ENCODE measurements around the gene KIF2A.

Gene KIF2A

DNA sequence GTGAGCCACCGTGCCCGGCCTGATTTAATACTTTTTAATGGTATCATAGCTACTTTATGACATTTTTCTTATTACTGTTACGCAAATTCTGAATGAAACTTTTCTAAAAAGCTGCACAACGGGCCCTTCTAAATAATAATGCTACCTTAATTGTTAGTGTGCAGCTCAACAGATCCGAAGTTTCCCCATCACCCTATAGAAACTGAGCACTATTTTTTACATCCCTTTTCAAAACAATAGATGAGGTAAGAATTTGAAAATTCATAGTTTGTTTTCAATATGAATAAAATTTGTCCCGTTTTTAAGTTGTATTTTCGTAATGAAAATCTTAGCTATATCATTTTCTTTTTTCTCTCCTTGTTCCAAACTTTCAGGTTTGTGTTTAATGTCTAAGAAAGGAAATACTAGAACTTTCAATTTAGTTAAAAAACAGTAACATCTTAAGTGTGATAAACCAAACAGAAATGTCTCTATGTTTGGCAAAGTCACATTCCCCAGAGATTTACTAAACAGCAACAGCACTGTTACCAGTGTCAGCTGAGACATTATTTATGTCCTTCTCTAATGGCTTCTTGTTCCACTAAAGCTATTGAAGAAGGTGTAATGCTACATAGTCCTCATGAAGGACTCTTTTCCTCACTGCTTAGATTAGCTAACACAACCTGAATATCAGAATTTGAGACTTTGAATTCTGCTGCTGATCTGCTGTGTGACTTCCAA is 22.9 kb downstream of the KIF2A start:
- no peak for DNase-seq (ENCODE audit: low read depth in 3 of 3)

DNA sequence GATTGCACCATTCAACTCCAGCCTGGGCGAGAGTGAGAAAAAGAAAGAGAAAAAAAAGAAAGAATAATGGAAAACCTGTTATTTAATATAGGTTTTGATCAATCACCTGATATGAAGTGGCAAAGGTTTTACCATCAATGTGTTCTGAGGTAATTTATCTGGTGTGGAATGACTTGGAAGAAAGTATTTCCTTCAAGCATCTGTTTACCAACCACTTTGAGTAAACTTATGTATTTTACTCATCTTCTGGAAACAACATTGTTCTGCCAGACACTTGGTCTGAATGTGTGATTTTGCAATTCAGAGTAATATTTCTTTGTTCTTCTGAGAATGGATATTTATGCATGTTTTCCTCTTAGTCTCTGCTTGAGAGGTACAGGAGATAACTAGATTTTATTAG is 24.3 kb downstream of the KIF2A start:
- no peak for DNase-seq (ENCODE audit: low read depth in 3 of 3)

DNA sequence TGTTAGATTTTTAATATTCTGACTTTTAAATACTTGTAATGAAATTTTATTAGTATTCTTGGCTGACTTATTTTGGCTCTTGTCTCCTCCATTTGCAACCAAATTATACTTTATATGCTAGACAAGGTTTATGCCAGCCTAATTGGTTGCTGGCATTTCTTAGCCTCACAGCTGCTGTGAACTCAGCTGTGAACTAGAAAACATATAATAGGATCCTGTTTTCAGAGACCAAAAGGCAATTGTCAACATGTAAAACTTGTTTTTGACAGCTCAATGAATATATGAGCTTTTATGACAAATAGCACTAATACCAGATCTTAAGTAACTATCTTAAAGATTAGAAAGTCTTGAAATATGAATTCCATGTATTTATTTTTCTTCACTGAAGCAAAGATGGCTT is 25.9 kb downstream of the KIF2A start:
- no peak for DNase-seq (ENCODE audit: low read depth in 3 of 3)

DNA sequence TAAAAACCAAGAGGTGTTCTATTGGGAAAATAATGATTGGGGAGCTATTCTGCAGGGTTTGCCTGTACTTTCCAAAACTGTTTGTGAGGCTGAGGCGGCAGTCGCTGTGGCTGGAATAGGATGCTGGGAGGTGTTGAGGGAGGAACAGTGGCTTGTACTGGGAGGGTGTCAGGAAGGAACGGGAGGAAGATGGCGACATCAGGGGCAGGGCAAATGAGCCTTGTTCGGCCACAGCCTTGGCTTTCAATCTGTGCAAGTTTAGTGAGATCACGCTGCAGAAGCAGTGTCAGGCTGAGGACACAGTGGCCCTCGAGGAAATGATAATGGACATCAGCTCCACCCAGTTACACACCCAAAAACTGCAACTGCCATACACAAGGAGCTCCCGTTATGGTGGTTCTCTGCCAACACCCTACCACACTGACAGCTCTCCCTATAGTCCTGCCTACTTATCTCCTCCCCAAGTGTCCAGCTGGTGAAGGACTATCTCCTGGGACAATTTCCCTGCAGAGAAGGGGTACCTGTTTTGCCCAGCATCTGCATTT is 27.3 kb downstream of the KIF2A start:
- no peak for DNase-seq (ENCODE audit: low read depth in 3 of 3)

DNA sequence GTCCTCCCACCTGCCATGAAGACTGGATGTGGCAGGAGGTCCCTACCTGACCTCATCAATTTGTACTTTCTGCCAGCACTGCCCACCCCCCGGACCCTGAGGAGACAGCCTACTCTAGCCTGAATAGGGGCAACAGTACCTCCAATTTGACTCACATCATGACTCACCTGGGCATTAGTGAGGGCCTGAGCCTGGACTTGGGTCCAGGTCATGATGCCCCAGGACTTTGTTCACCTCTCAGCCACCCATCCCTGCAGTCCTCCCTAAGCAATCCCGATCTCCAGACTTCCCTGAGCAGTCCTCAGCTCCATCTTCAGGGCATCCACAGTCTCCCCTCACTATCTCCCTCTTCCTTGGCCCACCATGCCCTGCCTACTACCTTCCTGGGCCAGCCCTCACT is 28.1 kb downstream of the KIF2A start:
- DNase-seq (ENCODE audit: low read depth in 3 of 3), result no peak

DNA sequence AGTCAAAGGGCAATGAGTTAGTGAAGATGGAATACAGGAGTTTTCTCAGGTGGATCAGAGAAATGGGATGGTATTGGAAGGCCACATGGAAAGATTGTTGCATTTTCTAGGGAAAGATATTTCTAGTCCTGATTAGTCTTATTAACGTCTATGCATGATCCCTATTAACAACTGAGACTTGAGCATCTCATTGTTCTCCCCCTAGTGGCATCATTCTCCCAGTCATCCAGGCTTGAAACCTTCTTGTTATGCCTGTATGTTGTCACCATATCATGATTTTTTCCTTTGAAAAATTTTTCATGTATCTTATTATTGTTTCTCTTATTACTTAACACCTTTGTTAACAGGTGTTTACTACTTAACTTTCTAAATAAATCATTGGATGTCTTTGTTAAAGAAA is 34.4 kb downstream of the KIF2A start:
- no peak for DNase-seq (ENCODE audit: low read depth in 3 of 3)

DNA sequence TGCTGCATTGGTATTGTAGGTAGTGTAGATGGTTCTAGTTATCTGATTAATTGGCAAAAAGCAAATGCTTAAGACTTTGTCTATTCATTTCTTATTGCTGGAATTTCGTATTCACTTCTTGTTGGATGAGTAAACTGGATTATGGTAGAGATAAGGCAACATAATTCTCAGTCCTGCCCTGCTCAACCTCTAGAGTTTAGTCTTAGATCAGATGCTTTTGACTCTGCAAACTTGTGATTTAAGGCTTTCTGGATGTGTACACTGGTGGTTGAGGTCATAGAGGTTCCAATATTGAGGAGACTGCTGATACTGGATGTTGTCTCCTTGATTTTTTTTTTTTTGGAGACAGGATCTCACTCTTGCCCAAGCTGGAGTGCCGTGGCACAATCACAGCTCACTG is 35.0 kb downstream of the KIF2A start:
- no peak for DNase-seq (ENCODE audit: low read depth in 3 of 3)

DNA sequence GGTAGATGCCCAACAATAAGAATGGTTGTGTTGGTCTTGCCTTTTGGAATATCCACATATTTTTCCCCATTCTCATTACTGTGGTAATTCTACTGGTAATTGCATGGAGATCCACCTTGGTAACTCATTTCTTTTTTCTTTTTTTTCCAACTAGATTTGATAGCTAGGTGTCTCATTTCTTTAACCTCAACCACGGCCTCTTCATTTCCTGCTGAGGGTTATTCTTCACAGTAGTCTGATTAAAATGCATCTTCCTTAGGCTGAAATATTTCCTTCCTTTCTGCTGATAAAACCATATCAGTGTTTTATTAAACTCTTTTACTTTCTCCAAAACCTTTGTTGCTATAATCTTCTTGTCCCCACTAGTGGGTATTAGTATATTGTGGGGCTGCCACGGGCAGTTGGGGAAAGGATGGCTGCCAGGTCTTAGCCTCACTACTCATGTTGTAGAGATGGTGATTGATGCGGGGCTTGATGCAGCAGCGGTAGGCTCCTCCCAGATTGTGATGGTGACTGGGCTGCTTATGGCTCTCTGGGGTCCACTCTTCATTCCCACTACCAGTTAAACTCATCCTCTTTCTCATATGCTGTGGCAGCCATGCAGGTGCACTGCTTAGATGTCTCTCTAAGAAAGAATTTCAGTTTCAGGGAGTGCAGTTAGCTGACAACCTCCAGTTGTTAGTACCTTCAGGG is 35.9 kb downstream of the KIF2A start:
- DNase-seq (ENCODE audit: low read depth in 3 of 3), result no peak

DNA sequence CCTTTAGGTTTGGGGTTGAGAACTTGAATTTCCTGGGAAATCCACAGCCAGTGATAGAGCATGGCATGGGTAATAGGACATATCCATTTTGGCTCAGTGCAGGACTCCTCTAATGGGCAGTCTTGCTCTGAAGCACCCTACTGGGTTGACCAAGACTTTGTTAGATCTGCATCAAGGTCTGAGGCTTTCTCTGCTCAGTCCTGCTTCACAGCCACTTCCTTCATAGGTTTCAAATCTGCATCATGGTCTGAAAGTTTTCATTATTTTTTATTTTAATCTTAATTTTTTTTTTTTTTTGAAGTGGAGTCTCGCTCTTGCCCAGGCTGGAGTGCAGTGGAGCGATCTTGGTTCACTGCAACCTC is 36.5 kb downstream of the KIF2A start:
- no peak for DNase-seq (ENCODE audit: low read depth in 3 of 3)

DNA sequence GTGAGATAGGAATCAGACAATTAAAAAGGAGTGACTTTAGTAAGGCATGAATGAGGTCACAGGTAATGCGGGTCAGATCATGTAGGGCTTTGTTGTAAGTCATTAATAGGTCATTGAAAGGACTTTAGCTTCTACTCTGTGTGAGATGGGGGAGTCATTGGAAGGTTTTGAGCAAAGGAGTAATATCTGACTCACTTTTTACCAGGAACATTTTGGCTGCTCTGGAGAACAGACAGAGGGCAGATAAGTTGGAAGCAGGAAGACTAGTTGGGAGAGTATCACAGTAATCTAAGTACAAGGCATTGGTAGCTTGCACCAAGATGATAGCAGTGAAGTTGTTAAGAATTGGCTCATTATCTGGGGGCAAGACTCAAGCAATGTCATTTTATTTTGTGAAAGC is 37.4 kb downstream of the KIF2A start:
- DNase-seq (ENCODE audit: low read depth in 3 of 3), result no peak

DNA sequence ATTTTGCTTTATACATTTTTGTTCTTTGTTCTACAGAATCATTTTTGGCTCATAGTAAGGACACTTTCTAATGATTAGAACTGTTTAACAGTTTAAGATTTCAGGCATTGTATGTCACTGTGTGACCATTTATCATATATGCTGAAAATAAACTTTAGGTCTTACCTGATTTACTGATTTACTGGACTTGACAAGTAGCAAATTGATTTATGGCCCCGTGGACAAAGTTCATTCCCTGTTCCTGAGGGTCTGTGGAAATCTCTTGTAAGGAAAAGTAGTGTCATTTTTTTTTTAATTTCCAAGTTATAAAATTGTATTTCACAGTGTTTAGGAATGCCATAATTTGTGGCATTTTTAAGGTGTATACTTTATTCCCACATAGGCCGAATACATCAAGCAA is 40.7 kb downstream of the KIF2A start:
- no peak for DNase-seq (ENCODE audit: low read depth in 3 of 3)

DNA sequence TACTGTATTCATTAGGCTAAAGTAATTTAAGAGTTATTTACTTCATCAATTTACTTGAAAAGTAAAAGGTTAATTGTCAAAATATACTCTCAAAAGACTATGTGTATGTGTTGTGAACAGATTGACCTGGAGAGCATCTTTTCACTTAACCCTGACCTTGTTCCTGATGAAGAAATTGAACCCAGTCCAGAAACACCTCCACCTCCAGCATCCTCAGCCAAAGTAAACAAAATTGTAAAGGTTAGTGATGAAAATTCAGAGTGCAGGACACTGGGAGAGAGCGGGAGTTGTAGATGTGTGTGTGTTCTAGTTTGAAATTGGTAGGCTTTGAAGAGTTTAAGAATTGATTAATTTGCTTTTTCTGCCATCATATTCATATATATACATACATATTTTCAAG is 41.9 kb downstream of the KIF2A start:
- DNase-seq (ENCODE audit: low read depth in 3 of 3), result no peak

DNA sequence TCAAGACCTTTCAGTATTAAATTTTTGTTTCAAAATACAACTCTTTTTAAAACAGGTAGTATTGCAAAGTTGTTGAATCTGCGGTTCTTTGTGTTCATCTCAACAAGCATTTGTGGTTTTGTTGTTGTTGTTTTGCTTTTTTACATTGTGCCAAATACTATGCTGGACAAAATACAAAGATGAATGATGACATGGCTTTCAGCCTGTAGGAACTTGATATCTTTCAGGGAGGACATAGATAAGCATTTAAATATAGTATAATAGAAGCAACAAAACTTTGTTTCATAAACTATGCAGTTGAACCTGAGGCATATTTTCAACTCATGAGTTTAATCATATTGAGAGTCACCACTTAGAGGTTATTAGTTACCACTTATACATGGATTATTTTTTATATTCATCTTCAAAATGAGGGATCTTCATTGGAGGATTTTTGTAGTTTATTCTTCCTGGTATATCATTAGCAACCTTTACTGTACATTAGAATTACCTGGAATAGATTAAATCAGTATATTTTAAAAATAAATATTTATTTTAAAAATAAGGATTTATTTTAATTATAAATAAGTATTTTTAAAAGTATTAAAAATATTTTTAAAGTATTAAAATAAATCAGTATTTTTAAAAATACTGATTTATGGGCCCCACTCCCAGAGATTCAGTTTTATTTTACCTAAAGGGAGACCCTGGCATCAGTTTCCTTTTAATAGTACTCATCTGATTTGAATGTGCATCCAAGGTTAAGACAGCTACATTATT is 42.9 kb downstream of the KIF2A start:
- no peak for DNase-seq (ENCODE audit: low read depth in 3 of 3)

DNA sequence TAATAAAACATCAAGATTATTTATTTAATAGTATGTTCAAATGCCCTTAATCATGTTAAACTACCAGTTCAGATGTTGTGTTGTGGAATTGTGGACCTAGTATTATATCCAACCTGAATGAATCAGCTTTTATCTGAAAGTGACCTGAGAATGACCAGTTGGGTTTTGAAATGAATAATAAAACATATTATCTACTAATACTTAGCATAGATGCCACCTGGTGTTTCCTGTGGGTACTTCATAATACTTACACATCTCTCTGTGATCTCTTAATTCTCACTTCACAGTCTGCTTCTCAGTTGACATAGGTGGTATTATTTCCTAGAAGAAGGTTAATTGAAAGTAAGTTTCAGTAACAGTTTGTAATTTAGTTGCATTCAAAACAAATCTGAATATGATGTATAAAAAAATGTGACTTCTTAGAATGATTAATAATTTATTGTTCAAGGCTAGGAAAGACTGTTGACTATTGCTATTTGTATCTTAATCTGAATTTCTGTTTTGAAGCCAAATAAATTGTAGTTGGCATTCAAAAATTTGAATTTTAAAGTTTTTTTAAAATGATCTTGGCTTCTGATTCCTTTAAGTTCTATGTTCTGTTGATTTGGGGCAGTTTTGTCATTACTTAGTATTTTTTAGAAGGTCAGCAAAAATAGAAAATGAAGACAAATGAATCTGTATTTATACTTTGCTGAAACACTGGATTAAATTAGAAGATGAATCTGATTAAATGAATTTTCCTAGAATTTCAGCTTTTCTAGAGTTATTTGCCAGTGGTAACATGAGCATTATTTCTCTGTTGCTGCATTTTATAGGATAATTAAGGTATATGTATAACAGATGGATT is 48.2 kb downstream of the KIF2A start:
- peak in 1 of 3 experiments; percentile 10 for DNase-seq (ENCODE audit: low read depth in 3 of 3)

DNA sequence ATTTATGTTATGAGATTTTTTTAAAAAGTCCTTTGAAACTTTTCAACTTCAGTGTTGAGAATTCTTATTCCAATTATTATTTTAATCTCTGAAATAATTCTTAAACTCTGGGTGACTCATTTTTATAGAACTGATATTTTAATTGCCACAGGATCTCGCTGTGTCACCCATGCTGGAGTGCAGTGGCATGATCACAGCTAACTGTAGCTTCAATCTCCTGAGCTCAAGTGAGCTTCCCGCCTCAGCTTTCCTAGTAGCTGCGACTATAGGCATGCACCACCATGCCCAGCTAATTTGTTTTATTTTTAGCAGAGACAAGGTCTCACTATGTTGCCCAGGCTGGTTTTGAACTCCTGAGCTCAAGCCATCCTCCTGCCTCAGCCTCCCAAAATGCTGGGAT is 56.7 kb downstream of the KIF2A start:
- no peak for DNase-seq (ENCODE audit: low read depth in 3 of 3)

DNA sequence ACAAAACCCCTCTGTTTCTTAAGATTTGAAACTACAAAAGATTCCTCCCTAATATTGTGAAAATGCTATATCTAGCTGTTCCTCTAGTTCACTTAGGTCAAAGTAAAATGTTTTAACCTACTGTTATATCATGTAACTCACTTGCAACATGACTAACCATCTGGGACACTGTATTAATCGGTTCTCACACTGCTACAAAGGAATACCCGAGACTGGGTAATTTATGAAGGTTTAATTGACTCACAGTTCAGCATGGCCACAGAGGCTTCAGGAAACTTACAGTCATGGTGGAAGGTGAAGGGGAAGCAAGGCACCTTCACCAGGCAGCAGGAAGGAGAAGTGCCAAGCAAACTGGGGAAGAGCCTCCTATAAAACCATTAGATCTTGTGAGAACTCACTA is 63.0 kb downstream of the KIF2A start:
- no peak for DNase-seq (ENCODE audit: low read depth in 3 of 3)

DNA sequence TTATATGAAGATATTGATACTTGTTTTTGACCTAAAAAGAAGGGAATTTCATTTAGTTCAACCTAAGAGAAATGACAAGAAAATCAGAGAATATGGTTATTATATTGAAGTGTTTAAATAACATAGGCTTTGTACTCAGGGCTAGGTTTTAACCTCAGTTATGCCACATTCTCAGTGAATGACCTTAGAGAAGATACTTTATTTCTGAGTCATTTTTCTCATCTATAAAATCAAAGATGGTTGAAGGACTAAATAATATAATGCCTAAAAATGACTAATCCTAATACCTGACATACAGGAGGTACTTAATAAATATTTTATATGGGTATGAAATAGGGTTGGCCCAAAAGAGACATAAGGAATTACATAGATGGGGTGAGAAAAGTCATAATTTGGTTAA is 65.4 kb downstream of the KIF2A start:
- DNase-seq (ENCODE audit: low read depth in 3 of 3), result no peak

DNA sequence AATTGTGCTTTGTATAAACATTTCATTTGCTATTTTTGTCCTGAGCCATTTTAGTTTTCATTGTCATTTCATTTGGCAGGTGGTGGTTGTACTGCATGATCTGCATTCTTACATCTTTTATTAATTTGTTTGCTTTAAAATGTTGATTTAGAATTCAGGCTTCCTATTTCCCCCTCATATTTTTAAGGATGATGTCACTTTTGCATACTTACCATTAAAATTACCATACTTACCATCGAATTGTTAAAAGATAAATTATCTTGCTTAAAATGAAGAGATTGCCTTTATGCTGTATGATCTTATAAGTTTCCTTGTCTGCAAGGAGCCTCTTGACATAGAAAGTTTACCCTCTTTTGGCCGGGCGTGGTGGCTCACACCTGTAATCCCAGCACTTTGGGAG is 66.6 kb downstream of the KIF2A start:
- DNase-seq (ENCODE audit: low read depth in 3 of 3), result no peak

DNA sequence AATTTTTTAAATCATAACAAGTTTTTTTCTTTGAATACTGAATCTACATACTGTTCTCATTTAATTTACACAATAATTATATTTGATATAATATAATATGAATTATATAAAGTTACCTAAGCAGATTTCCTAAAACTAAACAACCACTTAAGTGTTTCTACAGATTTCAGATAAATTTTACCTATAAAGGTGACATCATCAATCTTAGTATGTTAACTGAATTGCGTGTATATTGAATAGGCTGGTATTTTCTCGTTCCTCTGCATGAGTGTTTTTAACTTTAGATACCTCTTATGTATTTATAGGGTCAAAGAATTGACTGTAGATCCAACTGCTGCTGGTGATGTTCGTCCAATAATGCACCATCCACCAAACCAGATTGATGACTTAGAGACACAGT is 67.4 kb downstream of the KIF2A start:
- DNase-seq (ENCODE audit: low read depth in 3 of 3), result no peak

DNA sequence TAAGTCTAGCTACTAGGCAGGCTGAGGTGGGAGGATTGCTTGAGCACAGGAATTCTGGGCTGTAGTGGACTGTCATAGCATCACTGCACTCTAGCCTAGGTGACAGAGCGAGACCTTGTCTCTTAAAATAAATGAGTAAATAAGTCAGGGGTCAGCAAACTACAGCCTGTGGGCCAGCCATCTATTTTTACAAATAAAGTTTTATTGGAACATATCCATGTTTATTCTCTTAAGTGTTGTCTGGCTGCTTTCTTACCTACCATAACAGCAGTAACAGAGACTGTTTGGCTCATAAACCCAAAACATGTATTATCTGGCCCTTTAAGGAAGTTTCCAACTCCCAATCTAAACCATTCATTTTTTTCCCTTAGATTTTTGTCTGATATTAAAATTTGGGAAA is 68.1 kb downstream of the KIF2A start:
- DNase-seq (ENCODE audit: low read depth in 3 of 3), result no peak

DNA sequence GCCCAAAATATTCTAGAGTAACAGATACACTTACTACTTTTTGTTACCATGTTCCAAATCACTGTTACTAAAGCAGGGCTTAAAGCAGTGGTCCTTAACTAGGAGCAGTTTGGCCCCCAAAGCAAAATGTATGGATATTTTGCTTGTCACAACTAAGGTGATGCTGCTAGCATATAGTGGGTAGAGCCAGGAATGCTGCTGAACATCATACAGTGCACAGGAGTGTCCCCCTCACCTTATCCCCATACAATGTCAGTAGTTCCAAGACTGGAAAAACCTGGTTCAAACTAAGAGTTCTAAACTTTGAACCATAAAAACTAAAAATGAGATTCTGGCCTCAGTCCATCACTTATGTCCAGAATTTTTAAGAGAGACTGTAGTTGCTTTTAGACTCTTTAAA is 69.6 kb downstream of the KIF2A start:
- no peak for DNase-seq (ENCODE audit: low read depth in 3 of 3)

DNA sequence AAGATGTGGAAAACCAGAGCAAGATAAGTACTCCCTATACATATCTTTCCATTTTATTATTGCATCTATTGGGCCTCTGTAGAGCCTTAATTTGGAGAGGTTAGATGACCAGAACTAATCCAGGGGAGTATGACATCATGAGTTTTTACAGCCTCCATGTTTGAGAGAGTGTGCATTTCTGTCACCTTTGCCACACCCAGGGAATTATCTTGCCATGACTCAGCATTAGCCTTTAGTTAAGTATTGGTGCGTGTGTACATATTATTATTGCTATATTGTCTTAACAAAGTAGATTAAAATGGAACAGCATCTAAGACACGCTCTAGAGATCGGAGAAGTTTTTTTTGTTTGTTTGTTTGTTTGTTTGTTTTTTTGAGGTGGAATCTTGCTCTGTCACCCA is 70.1 kb downstream of the KIF2A start:
- no peak for DNase-seq (ENCODE audit: low read depth in 3 of 3)
